ENCODE results near the gene OR4D11. TPM values are rescaled to one million over a fixed set of nuclear protein-coding genes. Genes with fewer than 3 reads are reported as not detected.

The OR4D11 gene
- total RNA-seq, result not detected in 2 replicates

GRCh38 chr11:59503276-59503675, at the start of gene OR4D11:
Gene OR4D11, plus strand, starts transcription at chr11:59503576. Its CDS starts 0 bp downstream, at chr11:59503576.
- TF ChIP-seq, protein P1, sequence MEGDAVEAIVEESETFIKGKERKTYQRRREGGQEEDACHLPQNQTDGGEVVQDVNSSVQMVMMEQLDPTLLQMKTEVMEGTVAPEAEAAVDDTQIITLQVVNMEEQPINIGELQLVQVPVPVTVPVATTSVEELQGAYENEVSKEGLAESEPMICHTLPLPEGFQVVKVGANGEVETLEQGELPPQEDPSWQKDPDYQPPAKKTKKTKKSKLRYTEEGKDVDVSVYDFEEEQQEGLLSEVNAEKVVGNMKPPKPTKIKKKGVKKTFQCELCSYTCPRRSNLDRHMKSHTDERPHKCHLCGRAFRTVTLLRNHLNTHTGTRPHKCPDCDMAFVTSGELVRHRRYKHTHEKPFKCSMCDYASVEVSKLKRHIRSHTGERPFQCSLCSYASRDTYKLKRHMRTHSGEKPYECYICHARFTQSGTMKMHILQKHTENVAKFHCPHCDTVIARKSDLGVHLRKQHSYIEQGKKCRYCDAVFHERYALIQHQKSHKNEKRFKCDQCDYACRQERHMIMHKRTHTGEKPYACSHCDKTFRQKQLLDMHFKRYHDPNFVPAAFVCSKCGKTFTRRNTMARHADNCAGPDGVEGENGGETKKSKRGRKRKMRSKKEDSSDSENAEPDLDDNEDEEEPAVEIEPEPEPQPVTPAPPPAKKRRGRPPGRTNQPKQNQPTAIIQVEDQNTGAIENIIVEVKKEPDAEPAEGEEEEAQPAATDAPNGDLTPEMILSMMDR (IDR thresholded peaks at IDR 0.05; ENCODE audit: insufficient read depth, low read length, severe bottlenecking), result no peak
- Histone ChIP-seq H3K4me3 (ENCODE audit: low read depth, low read length) (no peak within 1 kb of the TSS), H3K27me3 (ENCODE audit: control insufficient read depth, insufficient read depth, low read length) (no peaks in the 10 kb centered on the region), H3K36me3 (ENCODE audit: control insufficient read depth, insufficient read depth, low read length) (no peaks in the 10 kb centered on the region)
- no peak for DNase-seq (ENCODE audit: low read depth)
- FAIRE-seq, result no peak

GRCh38 chr11:59456661-59457060, 46.7 kb upstream of the OR4D11 start, which contains the start of gene OR4D6:
Gene OR4D6, plus strand, starts transcription at chr11:59456961. Its CDS starts 0 bp downstream, at chr11:59456961.
- TF ChIP-seq, protein P1 (IDR thresholded peaks at IDR 0.05; ENCODE audit: insufficient read depth, low read length, severe bottlenecking), result no peak
- Histone ChIP-seq H3K36me3 (ENCODE audit: control insufficient read depth, insufficient read depth, low read length) (no peaks in the 10 kb centered on the region), H3K4me3 (ENCODE audit: low read depth, low read length) (no peak within 1 kb of the TSS), H3K27me3 (ENCODE audit: control insufficient read depth, insufficient read depth, low read length) (no peaks in the 10 kb centered on the region)
- FAIRE-seq, result peak; percentile 52
- no peak for DNase-seq (ENCODE audit: low read depth)

GRCh38 chr11:59459916-59460315, 43.5 kb upstream of the OR4D11 start:
- no peak for DNase-seq (ENCODE audit: low read depth)
- no peak for FAIRE-seq
- H3K27me3 ChIP-seq (ENCODE audit: control insufficient read depth, insufficient read depth, low read length), result no peaks in the 10 kb centered on the region
- TF ChIP-seq, protein P1 (IDR thresholded peaks at IDR 0.05; ENCODE audit: insufficient read depth, low read length, severe bottlenecking), result no peak
- no peak overlapping the region for H3K4me3 ChIP-seq (ENCODE audit: low read depth, low read length)
- no peaks in the 10 kb centered on the region for H3K36me3 ChIP-seq (ENCODE audit: control insufficient read depth, insufficient read depth, low read length)

DNA sequence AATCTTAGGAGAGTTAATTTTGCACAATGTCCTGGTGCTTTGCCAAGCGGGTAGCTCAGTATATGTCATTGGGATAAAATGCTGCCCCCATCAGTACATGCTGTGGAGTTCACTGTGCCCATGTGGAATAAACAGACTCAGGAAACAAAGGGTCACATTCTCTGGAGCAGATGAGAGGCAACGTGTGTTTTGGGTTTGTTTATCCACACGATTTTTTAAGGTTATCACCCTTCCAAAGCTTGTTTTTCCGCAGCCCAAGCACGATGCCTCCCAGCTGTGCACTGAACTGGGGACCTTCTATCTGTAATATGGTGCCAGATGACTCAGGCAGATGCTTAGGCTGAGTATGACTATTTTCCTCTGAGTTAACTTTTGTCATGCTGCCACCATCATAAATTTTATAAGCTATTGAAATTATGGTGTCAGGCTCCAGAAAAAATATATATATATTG, 40.2 kb upstream of the OR4D11 start:
- no peaks in the 10 kb centered on the region for H3K36me3 ChIP-seq (ENCODE audit: control insufficient read depth, insufficient read depth, low read length)
- no peak overlapping the region for H3K4me3 ChIP-seq (ENCODE audit: low read depth, low read length)
- TF ChIP-seq, protein P1 (IDR thresholded peaks at IDR 0.05; ENCODE audit: insufficient read depth, low read length, severe bottlenecking), result no peak
- H3K27me3 ChIP-seq (ENCODE audit: control insufficient read depth, insufficient read depth, low read length), result no peaks in the 10 kb centered on the region
- no peak for DNase-seq (ENCODE audit: low read depth)
- no peak for FAIRE-seq

DNA sequence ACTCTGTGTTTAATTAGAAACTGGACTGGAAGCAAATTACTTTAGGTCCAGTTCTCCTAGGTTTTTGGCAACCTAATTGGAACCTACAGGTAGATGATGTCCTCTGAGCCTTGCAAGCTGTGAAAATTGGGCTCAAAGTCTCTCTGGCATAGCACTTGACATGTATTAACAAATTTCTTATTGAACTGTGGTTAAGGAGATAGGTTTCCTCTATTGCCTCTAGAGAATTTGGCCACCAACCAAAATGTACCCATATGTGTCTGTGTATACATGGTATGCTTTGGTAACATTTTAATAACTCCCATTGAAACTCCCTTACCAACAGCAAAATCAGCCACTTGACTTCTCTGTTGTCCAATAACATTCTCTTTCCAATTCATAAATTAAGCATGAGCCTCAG, 30.4 kb upstream of the OR4D11 start, which contains the start of gene OR4D10:
Gene OR4D10 (plus strand): TSS at position 301 of the 400 bp plus-strand sequence. CDS start 4,115 bp downstream, outside the sequence.
- no peak for FAIRE-seq
- TF ChIP-seq, protein P1 (IDR thresholded peaks at IDR 0.05; ENCODE audit: insufficient read depth, low read length, severe bottlenecking), result no peak
- Histone ChIP-seq H3K27me3 (ENCODE audit: control insufficient read depth, insufficient read depth, low read length) (no peaks in the 10 kb centered on the region), H3K4me3 (ENCODE audit: low read depth, low read length) (no peak within 1 kb of the TSS), H3K36me3 (ENCODE audit: control insufficient read depth, insufficient read depth, low read length) (no peaks in the 10 kb centered on the region)
- DNase-seq (ENCODE audit: low read depth), result no peak

- no peaks in the 10 kb centered on the region for H3K27me3 ChIP-seq (ENCODE audit: control insufficient read depth, insufficient read depth, low read length)
- TF ChIP-seq, protein P1 (IDR thresholded peaks at IDR 0.05; ENCODE audit: insufficient read depth, low read length, severe bottlenecking), result no peak
- DNase-seq (ENCODE audit: low read depth), result no peak
- FAIRE-seq, result no peak
- H3K4me3 ChIP-seq (ENCODE audit: low read depth, low read length), result no peak overlapping the region
- no peaks in the 10 kb centered on the region for H3K36me3 ChIP-seq (ENCODE audit: control insufficient read depth, insufficient read depth, low read length)
These were observed 28.2 kb upstream of the OR4D11 start for GRCh38 chr11:59475176-59475575.
